Neuronal stem cell (in vitro differentiated cells): ENCODE results near the gene ABLIM1.

Experiments used
- DNase-seq: peaks from one replicate; pipeline ENCODE4 v3.0.0-alpha.2; 2013; ENCODE audit warnings: low spot score
- H2AFZ ChIP-seq: one replicate; pipeline ENCODE4 v1.6.1; 2013; ENCODE audit warnings: mild to moderate bottlenecking, low read length, inconsistent platforms
- H2AK5ac ChIP-seq: 2 replicates; pipeline ENCODE4 v1.6.1; 2013; ENCODE audit warnings: low read depth, mild to moderate bottlenecking, inconsistent platforms, low read length, moderate library complexity, mixed read lengths
- H2BK120ac ChIP-seq: 2 replicates; pipeline ENCODE4 v1.6.1; 2013; ENCODE audit warnings: low read depth, mild to moderate bottlenecking, inconsistent platforms, low read length, moderate library complexity, mixed read lengths
- H2BK12ac ChIP-seq: one replicate; pipeline ENCODE4 v1.6.1; 2013; ENCODE audit warnings: low read length, inconsistent platforms
- H2BK15ac ChIP-seq: 2 replicates; pipeline ENCODE4 v1.6.1; 2013; ENCODE audit warnings: mild to moderate bottlenecking, low read length, inconsistent platforms, mixed read lengths
- H2BK5ac ChIP-seq: one replicate; pipeline ENCODE4 v1.6.1; 2013; ENCODE audit warnings: inconsistent platforms, mild to moderate bottlenecking, low read length, moderate library complexity
- H3K14ac ChIP-seq: one replicate; pipeline ENCODE4 v1.6.1; 2013; ENCODE audit warnings: low read length, inconsistent platforms
- H3K18ac ChIP-seq: 2 replicates; pipeline ENCODE4 v1.6.1; 2013; ENCODE audit warnings: low read length, inconsistent platforms
- H3K23ac ChIP-seq: 2 replicates; pipeline ENCODE4 v1.6.1; 2013; ENCODE audit warnings: low read depth, mild to moderate bottlenecking, mixed read lengths, low read length, inconsistent platforms; ENCODE audit not compliant: poor library complexity
- H3K27ac ChIP-seq: replicated peaks from 3 replicates; pipeline ENCODE4 v1.5.1; 2013; ENCODE audit warnings: low read length, inconsistent platforms
- H3K27me3 ChIP-seq, 3 experiments: 2 replicates each; pipeline ENCODE4 v1.6.1; 2013; ENCODE audit warnings: low read length in 3 of 3, mild to moderate bottlenecking in 2 of 3, inconsistent platforms in 1 of 3, low read depth in 1 of 3, mixed read lengths in 1 of 3, moderate library complexity in 1 of 3; ENCODE audit not compliant: control insufficient read depth in 3 of 3, insufficient read depth in 3 of 3
- H3K36me3 ChIP-seq, 2 donors: replicated peaks in 1 of 2; 2 replicates each; pipeline ENCODE4 v1.6.1; 2013; ENCODE audit warnings: low read length in 2 of 2; ENCODE audit not compliant: control insufficient read depth in 2 of 2, insufficient read depth in 2 of 2
- H3K4ac ChIP-seq: 2 replicates; pipeline ENCODE4 v1.6.1; 2013; ENCODE audit warnings: inconsistent platforms, mild to moderate bottlenecking, low read length, moderate library complexity
- H3K4me1 ChIP-seq, 2 donors: 1 replicate in 1 of 2; 2 replicates in 1 of 2; pipeline ENCODE4 v1.6.1; 2013; ENCODE audit warnings: low read length in 2 of 2, low read depth in 1 of 2; ENCODE audit not compliant: control insufficient read depth in 2 of 2, insufficient read depth in 1 of 2
- H3K4me2 ChIP-seq: one replicate; pipeline ENCODE4 v1.6.1; 2013; ENCODE audit warnings: mild to moderate bottlenecking, low read length, inconsistent platforms; ENCODE audit not compliant: insufficient read depth, poor library complexity, severe bottlenecking
- H3K4me3 ChIP-seq, 2 donors: 2 replicates each; pipeline ENCODE4 v1.5.1; 2013; ENCODE audit warnings: low read length in 2 of 2, mild to moderate bottlenecking in 2 of 2, inconsistent platforms in 1 of 2, moderate library complexity in 1 of 2
- H3K79me1 ChIP-seq: one replicate; pipeline ENCODE4 v1.6.1; 2013; ENCODE audit warnings: low read depth, mild to moderate bottlenecking, inconsistent platforms, low read length, moderate library complexity
- H3K9ac ChIP-seq: one replicate; pipeline ENCODE4 v1.6.1; 2013; ENCODE audit warnings: mild to moderate bottlenecking, low read depth, low read length, inconsistent platforms; ENCODE audit not compliant: poor library complexity
- H3K9me3 ChIP-seq, 2 donors: replicated peaks in 1 of 2; 2 replicates each; pipeline versions ENCODE3 to v1.6.1; 2013; ENCODE audit warnings: low read length in 2 of 2, mild to moderate bottlenecking in 2 of 2, inconsistent platforms in 1 of 2, low read depth in 1 of 2, mixed read lengths in 1 of 2, moderate library complexity in 1 of 2; ENCODE audit not compliant: control insufficient read depth in 2 of 2, insufficient read depth in 1 of 2
- H4K8ac ChIP-seq: one replicate; pipeline ENCODE4 v1.6.1; 2013; ENCODE audit warnings: low read depth, mild to moderate bottlenecking, inconsistent platforms, low read length, moderate library complexity
- H4K91ac ChIP-seq: one replicate; pipeline ENCODE4 v1.6.1; 2013; ENCODE audit warnings: low read length, low read depth, mild to moderate bottlenecking, inconsistent platforms; ENCODE audit not compliant: poor library complexity
- WGBS, 2 donors: extraction: QIAGEN DNeasy Blood & Tissue Kit; methylation state at CpG; one replicate each; pipeline ENCODE4 v1.1.7; 2013; ENCODE audit warnings: missing lambda C conversion rate in 2 of 2, mixed read lengths in 1 of 2; ENCODE audit not compliant: insufficient read length in 2 of 2, insufficient replicate concordance in 1 of 2; ENCODE audit errors: extremely low coverage in 2 of 2; 5-methylcytosine and 5-hydroxymethylcytosine counted together

Gene ABLIM1

DNA sequence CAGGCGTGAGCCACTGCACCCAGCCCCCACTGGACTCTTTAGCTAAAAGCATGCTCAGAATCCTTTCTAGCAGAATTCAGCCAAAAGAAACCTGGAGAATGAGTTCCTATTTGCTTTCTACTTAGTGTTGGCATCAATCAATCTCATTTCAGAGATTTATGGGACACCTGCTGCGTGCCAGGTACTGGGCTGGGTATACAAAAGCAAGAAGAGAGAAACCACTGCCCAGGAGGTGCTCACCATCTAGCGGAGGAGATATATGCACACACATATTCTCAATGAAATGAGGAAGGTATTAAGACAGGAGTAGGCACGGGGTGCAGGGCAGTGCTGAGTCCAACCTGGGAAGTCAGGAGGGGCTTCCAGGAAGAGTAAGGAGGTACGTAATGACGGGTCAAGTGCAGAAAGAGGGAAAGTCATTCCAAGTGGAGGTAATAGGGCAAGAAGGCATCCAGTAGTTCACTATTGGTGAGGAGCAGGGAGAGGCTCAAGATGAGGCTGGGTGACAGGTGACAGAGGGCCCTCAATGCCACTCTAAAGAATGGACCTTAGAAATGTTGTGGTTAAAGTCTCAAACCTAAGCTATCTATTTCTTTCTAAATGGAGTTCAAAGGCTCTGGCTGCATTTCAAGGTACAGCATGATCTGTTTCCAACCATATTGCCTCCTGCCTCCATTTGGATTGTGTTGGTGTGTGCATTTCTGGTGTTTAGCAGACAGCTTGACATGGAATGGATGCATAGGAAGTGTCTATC, 22.1 kb downstream of the ABLIM1 start:
- no peak overlapping the region for H3K23ac ChIP-seq
- no peak overlapping the region for H2BK5ac ChIP-seq
- no peaks in the 10 kb centered on the region for H3K9me3 ChIP-seq
- H3K4me1 ChIP-seq: peaks cover 12 to 32% of the 10 kb centered on the region in 2 donors
- no peak for DNase-seq
- H3K4me2 ChIP-seq: no peak overlapping the region
- no peak overlapping the region for H3K14ac ChIP-seq
- no peaks in the 10 kb centered on the region for H3K79me1 ChIP-seq
- no peak overlapping the region for H2AK5ac ChIP-seq
- H2BK12ac ChIP-seq: no peak overlapping the region
- no peak overlapping the region for H4K91ac ChIP-seq
- no peak overlapping the region for H2BK120ac ChIP-seq
- no peak overlapping the region for H2AFZ ChIP-seq
- no peak overlapping the region for H3K4me3 ChIP-seq
- no peak overlapping the region for H3K4ac ChIP-seq
- no peak overlapping the region for H3K27ac ChIP-seq
- no peak overlapping the region for H4K8ac ChIP-seq
- no peak overlapping the region for H3K9ac ChIP-seq
- H2BK15ac ChIP-seq: no peak overlapping the region
- H3K18ac ChIP-seq: no peak overlapping the region
- H3K36me3 ChIP-seq: no peaks in the 10 kb centered on the region
- H3K27me3 ChIP-seq: peaks cover 0 to 43% (median 8%) of the 10 kb centered on the region in 3 experiments
- WGBS, 2 donors: no CpG with 5 or more reads among the region's 6 CpGs

DNA sequence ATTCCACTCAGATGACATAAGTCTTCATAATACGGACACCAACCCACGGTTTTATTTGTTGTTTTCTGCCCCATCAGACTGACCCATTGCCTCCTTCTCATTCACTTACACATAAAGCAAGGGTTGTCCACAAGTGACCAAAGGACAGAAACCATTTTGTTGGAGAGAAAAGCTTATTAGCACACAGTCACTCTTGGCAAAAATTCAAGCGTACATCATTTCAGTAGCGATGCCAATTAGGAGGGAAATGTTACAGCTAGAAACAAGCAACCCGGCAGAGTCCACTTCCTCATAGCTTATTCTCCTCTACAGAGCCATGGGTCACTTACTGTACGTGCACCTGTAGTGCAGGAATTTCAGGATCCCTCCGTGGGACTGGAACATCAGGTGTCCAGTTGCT, 23.0 kb downstream of the ABLIM1 start:
- Histone ChIP-seq H4K91ac (no peak overlapping the region), H3K23ac (no peak overlapping the region), H4K8ac (no peak overlapping the region), H3K27ac (no peak overlapping the region), H3K9ac (no peak overlapping the region), H3K9me3 (no peaks in the 10 kb centered on the region), H3K36me3 (no peaks in the 10 kb centered on the region), H3K4ac (no peak overlapping the region), H2BK12ac (no peak overlapping the region), H3K14ac (no peak overlapping the region), H2BK120ac (no peak overlapping the region), H2AFZ (no peak overlapping the region), H3K27me3 (peaks cover 0 to 52% (median 8%) of the 10 kb centered on the region in 3 experiments), H3K79me1 (no peaks in the 10 kb centered on the region), H3K4me1 (peaks cover 12 to 34% of the 10 kb centered on the region in 2 donors), H2AK5ac (no peak overlapping the region), H2BK15ac (no peak overlapping the region), H3K4me2 (no peak overlapping the region), H3K18ac (no peak overlapping the region), H2BK5ac (no peak overlapping the region), H3K4me3 (no peak overlapping the region)
- no peak for DNase-seq
- WGBS, 2 donors: no CpG with 5 or more reads among the region's 7 CpGs

DNA sequence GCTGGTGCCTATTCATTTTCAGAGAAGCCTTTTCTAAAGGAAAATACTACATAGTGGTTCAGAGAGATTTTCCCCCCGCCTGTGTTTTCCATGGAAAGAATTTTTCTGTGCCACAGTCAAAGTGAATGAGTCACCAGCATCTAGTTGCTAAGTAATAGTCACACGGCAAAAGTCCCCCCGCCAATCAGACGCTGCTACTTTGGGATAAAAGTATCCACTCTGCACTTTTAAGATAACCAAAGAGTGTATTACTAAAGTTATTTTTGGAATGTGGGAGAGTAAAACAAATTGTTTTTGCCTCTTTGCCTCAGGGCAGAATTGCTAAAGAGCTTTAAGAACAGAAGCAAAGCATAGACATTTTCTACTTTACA, 23.5 kb downstream of the ABLIM1 start:
- Histone ChIP-seq H3K9ac (no peak overlapping the region), H3K14ac (no peak overlapping the region), H3K27me3 (peaks cover 0 to 57% (median 8%) of the 10 kb centered on the region in 3 experiments), H2AK5ac (no peak overlapping the region), H3K4ac (no peak overlapping the region), H2BK12ac (no peak overlapping the region), H2AFZ (no peak overlapping the region), H4K8ac (no peak overlapping the region), H4K91ac (no peak overlapping the region), H3K18ac (no peak overlapping the region), H2BK5ac (no peak overlapping the region), H2BK15ac (no peak overlapping the region), H3K36me3 (no peaks in the 10 kb centered on the region), H3K79me1 (no peaks in the 10 kb centered on the region), H3K4me2 (no peak overlapping the region), H3K4me3 (no peak overlapping the region), H2BK120ac (no peak overlapping the region), H3K4me1 (peaks cover 12 to 30% of the 10 kb centered on the region in 2 donors), H3K9me3 (no peaks in the 10 kb centered on the region), H3K23ac (no peak overlapping the region), H3K27ac (no peak overlapping the region)
- DNase-seq: no peak
- no CpG with 5 or more reads among the region's 4 CpGs for WGBS, 2 donors

DNA sequence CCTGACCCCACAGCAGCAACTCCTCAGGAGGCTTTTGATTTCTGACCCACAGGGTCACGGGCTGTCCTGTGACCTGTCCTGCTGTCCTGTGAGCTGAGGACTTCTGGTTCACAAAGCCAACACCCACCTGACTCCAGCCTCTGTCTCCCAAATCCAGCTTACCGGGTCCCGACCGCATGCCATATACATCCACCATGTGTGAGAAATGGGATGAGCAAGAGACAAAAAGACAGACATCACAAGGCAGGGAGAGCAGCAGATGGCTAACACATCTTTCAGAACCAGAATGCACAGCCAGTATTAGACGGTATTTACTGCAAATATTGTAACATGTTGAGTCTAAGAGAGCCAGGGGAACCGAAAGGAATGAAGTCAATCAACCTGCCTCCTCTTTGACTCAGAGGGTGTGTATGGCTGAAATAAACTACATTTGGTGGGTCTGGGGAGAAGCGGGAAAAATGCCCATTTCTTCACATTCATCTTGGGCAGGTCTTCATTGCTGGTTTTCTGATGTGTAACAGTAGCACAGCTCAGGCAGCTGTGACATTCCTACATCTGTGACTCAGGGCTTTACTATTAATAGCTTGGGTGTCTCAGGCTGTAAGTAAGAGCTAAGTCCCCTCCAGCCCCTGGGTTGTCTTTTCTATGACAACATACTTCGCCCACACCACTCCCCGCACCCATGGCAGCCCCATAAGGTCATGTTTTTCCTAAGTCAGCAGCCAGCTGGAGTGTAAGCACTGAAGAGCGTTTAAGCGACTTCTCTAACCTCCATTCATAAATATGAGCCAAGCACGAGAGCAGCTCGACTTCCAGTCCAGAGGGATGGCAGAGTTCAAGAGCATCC, 25.0 kb downstream of the ABLIM1 start:
- no peaks in the 10 kb centered on the region for H3K9me3 ChIP-seq
- H3K4me1 ChIP-seq: peaks cover 10 to 19% of the 10 kb centered on the region in 2 donors
- H2AFZ ChIP-seq: no peak overlapping the region
- H3K18ac ChIP-seq: no peak overlapping the region
- no peak overlapping the region for H2AK5ac ChIP-seq
- no peak overlapping the region for H2BK12ac ChIP-seq
- H3K14ac ChIP-seq: no peak overlapping the region
- no peak overlapping the region for H3K23ac ChIP-seq
- H2BK120ac ChIP-seq: no peak overlapping the region
- H3K27me3 ChIP-seq: peaks cover 0 to 60% (median 8%) of the 10 kb centered on the region in 3 experiments
- H3K79me1 ChIP-seq: no peaks in the 10 kb centered on the region
- H3K4me3 ChIP-seq: no peak overlapping the region
- H3K36me3 ChIP-seq: no peaks in the 10 kb centered on the region
- no peak overlapping the region for H3K27ac ChIP-seq
- H4K91ac ChIP-seq: no peak overlapping the region
- H2BK5ac ChIP-seq: no peak overlapping the region
- no peak overlapping the region for H3K9ac ChIP-seq
- H3K4ac ChIP-seq: no peak overlapping the region
- no peak overlapping the region for H4K8ac ChIP-seq
- H3K4me2 ChIP-seq: no peak overlapping the region
- no peak for DNase-seq
- no CpG with 5 or more reads among the region's 13 CpGs for WGBS, 2 donors
- no peak overlapping the region for H2BK15ac ChIP-seq
